GM19351 (cell line): Measurements from ENCODE around the gene LZTS3.

Experiments used
- ATAC-seq: cut with Tn5 transposase; IDR thresholded peaks from one replicate; pipeline ENCODE4 v1.9.1; 2021; ENCODE audit warnings: mild to moderate bottlenecking, moderate library complexity; ENCODE audit not compliant: unreplicated experiment

The LZTS3 gene

DNA sequence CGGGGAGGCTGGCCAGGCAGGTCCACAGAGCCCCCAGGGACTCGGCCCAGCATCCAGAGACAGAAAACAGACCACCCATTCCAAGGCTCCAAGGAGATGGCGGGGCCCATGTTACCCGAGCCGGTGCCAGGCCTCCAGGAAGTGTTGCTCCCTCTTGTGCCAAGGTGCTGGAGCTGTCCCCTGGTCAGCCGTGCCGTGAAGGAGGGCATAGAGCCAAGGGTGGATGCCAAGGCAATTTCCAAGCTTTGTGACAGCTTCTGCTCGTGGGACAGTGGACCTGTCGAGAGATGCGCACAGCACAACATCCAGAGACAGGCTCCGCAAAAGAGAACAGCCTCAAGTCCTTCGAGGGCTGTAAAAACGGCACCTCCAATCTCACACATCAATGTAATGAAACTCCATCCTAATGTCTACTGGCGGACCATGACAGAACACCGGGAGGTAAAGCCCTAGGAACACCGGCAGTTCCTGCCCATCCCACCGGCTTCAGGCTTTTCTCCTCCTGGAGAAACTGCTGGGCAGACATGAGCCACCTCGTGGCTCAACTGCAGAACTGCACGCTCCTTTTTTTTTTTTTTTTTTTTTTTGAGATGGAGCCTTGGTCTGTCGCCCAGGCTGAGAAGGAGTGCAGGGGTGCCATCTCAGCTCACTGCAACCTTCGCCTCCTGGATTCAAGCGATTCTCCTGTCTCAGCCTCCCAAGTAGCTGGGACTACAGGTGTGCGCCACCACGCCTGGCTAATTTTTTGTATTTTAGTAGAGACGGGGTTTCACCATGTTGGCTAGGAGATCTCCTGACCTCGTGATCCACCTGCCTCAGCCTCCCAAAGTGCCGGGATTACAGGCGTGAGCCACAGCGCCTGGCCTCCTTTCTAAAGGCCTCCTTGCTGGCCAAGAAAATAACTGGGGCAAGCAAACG is 57.9 kb downstream of the LZTS3 start:
- ATAC-seq = no peak
